Middle frontal gyrus (tissue), 1 donor: ENCODE measurements around the gene SMIM17.
"Not testable (repeated sequence)": the region's sequence is repeated elsewhere in the genome, so short reads cannot be mapped to it uniquely, and the experiment has no call there.

Experiments used
- DNase-seq: peaks from one replicate; pipeline ENCODE4 v3.0.0-alpha.2; 2015; ENCODE audit warnings: low spot score; ENCODE audit errors: extremely low spot score

SMIM17 gene

GRCh38 chr19:56660381-56661107 lies 17.6 kb downstream of the SMIM17 start:
- DNase-seq: no peak

- DNase-seq: no peak
Measured at GRCh38 chr19:56661248-56661647, 18.3 kb downstream of the SMIM17 start.

- DNase-seq: no peak
Measured at GRCh38 chr19:56663931-56664500, 21.1 kb downstream of the SMIM17 start.

GRCh38 chr19:56664511-56664910 lies 21.6 kb downstream of the SMIM17 start:
- no peak for DNase-seq

- DNase-seq: no peak
Measured at GRCh38 chr19:56667311-56667870, 24.4 kb downstream of the SMIM17 start.

GRCh38 chr19:56668676-56669075 lies 25.7 kb downstream of the SMIM17 start:
- no peak for DNase-seq

DNA sequence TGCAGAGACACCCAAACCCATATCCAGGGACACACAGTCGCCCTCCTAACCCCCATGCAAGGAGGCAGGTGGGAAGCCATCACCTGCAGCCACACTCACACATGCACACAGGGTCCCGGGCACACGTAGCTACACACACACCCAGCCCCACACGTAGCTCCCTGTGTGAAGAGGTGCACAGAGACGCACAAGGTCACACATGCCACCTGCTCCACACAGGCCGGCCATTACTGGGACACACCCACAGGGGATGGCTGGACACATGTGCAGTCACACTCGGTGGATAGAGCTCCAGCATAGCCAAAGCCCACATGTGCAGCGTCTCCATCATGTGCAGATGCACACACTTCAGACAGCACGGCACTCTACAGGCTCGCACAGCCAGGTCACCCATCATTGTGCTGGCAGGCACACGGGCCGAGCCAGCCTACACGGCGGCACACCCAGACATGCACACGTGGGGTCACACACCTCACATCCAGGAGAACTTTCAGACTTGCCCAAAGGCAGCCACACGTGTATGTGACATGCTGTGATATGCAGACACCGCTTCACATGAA lies 27.5 kb downstream of the SMIM17 start:
- no peak for DNase-seq

- no peak for DNase-seq
Measured at GRCh38 chr19:56670961-56671612, 28.1 kb downstream of the SMIM17 start.

DNA sequence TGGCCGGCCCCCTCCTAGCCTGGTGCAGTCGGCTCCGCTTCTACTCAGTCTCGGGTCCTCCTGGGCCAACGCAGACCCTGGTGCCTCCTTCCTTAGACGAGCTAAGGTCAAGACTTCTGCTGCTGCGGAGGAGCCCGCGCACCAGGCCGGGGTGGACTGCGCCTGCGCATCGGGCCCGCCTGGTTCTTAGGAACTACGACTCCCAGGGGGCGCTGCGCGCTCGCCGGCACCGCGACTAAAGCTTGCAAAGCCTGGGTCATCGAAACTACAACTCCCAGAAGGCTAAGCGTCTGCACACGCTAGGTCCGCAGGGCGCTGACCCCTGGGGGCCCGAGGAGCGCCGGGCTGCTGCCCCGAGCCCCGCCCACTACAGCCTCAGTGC lies 28.6 kb downstream of the SMIM17 start, which contains the start of gene ZNF835:
Gene ZNF835, minus strand, starts transcription at position 145 of the 382 bp plus-strand sequence. CDS start 6,559 bp downstream, outside the sequence.
- DNase-seq: peak; percentile 93

DNA sequence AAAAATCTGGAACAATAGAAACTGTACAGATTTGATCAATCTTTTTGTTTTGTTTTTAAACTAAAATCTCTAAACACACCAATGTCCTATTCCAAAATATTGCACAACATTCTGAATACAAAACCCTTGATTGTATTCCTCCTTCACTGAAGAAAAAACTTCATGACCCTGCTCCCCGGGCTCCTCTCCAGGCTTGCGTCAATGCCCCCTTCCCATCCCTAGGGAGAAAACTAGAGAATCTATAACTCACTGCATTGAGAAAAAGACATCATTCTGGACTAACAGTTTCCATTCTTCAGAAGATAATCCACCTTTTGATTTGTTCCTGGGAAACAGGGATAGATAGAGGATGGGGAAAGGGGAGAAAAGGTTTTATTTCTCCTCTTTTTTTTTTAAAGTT lies 29.7 kb downstream of the SMIM17 start:
- not testable (repeated sequence) for DNase-seq

DNA sequence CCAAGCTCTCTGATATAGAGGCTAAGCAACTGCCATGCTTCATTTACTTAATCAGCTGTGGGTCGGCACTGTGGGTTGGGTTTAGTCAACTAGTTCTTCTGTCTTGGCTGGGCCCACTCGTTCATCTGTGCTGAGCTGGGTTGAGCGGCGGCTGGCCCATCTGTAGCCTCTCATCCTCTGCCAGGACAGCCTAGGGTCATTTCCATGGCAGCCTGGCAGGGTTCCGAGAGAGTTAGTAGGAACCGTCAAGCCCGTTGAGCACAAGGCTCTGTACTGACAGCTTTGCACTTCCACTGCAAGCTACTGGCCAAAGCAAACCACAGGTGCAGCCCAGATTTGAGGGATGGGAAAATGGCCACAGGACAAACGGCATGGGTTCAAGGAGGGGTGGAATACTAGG lies 35.2 kb downstream of the SMIM17 start:
- no peak for DNase-seq

DNA sequence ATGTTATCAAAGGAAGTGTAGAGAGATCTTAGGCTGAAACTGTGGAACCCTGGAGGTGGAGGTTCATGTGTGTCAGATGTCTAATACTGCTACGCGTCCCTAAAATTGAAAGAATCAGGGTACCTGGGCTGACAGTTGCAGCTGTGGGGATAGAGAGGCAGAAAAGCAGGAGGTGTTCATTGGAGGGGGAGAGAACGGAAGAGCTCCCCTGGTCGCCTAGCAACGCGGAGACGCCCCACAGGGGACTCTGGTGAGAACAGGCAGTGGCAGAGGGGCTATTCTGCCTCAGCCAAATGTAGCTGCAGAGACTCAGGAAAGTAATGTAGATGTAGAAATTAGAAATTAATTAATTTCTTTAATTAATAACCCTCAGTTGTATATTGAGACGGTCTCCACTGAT lies 38.7 kb downstream of the SMIM17 start:
- DNase-seq: no peak

- no peak for DNase-seq
Measured at GRCh38 chr19:56683116-56683515, 40.2 kb downstream of the SMIM17 start.

GRCh38 chr19:56687031-56687430 lies 44.1 kb downstream of the SMIM17 start:
- DNase-seq: no peak

DNA sequence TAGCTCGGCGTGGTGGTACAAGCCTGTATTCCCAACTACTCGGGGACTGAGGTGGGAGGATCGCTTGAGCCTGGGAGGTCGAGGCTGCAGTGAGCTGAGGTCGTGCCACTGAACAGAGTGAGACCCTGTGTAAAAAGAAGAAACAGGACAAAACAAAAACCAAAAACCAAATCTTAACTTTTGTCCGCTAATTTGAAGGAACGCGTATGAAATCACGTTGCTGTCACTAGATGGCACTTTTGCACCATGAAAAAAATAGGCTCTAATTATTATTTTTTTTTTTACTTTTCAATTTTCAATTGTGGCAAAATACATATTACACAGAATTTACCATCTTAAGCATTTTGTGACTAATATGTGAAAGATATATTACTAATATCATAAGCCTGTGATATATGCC lies 46.2 kb downstream of the SMIM17 start:
- no peak for DNase-seq

GRCh38 chr19:56690670-56691069 lies 47.7 kb downstream of the SMIM17 start:
- no peak for DNase-seq

GRCh38 chr19:56692206-56692895 lies 49.4 kb downstream of the SMIM17 start:
- DNase-seq: peak; percentile 72

DNA sequence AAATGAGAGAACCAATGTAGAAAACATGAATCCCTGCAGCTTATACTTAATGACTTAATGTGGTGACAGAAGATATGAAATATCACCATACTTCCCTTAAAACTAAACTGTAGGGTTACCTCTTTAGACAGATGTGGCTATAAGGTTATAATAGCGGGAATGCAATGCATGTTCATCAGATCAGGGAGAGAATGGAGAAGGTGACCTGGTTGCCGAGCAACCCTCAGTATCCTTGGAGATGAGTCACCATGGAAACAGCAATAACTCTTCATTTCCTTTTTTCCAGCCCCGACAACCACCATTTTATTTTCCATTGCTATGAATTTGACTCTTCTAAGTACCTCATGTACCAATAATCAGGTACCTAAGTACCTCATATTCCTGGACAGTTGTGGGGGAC lies 56.6 kb downstream of the SMIM17 start:
- no peak for DNase-seq

DNA sequence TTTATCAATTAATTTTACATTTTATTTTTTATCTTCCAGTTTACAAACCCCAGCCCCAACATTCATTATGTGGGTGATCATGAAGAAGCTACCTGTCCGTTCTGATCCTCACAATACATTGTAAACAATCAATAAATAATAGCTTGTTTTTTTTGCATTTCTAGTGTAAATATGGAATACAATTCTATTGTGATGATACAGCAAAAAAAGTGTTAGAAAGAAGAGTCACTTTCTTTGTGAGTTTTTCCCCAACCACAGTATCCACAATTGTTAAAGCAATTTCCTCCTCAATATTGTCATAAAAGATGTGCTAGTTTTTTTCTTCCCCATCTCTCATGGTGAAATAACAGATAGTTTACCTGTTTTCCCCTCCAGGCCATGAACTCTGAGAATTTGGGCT lies 58.9 kb downstream of the SMIM17 start:
- no peak for DNase-seq

- DNase-seq: no peak
Measured at GRCh38 chr19:56705939-56706338, 63.0 kb downstream of the SMIM17 start.
